DMS53 treated with DMSO at 0.1 percent for 48 hours (cell line): ENCODE data around the gene PRKAR1B.

ENCODE experiments used
- DNase-seq: peaks from one replicate; lab custom pipeline; 2025; ENCODE audit not compliant: unreplicated experiment; lab: John Stamatoyannopoulos, UW

PRKAR1B gene

DNA sequence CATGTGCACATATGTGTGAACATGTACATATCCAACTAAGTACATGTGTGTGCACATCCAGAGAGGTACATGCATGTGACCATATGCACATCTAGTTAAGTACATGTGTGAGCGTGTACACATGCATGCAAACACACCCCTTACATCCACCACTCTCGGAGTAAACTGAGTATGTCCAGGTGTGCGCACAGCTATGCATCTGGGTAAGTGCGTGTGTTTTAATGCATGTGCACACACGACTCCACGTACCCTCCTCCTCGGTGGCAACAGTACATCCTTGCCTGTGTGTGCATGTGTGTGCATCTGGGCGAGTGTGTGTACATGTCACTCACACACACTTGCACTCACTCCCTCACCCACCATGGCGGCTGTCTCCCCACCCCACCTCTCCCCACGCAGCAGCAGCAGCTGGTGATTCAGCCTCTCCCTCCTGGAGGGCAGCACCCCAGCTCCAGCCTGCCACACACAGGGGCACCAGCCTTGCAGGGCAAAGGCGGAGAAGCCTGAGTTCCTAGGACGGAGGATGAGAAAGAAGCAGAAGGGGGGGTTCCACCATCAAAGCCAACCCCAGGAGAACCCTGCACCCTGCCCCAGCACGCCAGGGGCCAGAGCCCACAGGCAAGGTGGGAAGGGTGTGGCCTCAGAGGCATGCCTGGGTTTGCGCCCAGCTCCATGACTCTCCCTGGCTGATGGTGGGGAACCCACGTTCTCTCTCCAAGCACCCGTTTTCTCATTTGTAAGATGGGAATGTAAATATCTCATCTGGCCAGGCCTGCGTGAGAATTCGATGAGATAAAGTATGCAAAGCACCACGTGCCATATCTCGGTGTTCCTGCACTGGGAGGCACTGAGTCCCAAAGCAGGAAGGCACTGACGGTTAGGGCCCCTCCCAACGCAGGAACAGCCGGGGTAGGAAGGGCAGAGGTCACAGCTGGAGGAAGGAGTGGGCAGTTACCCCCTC, 28.3 kb downstream of the PRKAR1B start:
- DNase-seq, result no peak

DNA sequence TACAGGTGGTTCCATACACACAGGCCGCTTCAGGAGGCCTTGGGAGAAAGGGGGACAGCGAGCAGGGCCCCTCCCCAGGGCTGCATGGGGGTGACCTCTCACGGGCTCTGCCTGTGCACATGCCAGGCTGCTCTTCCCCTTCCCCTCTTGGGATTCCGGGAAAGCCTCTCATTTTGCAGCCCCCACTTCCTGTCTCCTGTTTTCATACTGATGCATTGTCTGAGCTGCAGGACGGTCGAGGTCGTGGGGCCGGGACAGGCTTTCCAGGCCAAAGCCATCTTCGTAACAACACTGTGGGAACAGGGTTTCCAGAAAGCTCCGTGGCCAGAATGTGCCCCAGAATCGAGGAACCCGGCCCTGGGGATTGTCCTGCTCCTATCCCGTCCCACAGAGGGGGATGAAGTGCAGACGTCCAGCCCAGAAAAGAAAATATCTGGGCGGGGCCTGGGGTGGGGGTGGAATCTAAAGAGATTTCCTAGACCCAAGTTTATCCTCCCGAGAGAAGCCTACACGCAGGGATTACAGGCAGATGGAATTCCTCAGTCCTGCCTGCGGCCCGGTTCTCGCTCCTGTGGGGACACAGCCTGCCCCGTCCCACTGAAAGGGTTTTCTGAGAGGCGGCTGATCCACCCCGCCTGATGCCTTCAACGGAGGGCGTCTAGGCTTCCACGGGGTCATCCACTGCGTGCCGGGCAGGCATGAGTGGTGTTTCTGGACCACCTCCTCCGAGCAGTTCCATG, 30.1 kb downstream of the PRKAR1B start:
- no peak for DNase-seq

DNA sequence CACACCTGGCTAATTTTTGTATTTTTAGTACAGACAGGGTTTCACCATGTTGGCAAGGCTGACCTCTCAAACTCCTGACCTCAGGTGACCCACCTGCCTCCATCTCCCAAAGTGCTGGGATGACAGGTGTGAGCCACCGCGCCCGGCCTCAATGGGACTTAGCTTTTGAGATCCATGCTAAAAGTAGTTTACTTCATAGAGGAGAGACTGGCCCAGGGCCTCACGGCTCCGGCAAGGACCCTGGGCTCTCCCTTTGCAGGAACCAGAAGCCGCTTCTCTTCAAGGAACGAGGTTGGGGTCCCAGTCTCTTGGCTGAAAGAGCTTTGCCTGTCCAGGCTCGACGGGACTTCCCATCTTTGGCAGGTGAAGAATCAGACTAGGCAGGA, 30.7 kb downstream of the PRKAR1B start:
- no peak for DNase-seq

DNA sequence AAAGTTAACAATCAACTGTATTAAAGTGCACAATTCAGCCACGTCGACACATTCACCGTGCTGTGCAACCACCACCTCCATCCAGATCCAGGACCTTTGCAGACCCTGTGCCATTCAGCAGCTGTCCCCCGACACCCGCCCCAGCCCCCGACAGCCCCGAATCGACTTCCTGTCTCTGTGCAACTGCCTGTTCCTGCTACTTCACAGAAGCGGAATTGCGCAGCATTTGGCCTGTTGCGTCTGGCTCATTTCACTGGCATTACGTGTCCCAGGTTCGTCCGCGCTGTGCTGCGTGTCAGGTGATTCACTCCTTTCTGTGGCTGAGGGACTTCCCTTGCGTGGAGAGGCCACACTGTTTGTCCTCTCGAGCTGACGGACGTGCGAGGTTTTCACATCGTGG, 33.8 kb downstream of the PRKAR1B start:
- DNase-seq, result no peak

DNA sequence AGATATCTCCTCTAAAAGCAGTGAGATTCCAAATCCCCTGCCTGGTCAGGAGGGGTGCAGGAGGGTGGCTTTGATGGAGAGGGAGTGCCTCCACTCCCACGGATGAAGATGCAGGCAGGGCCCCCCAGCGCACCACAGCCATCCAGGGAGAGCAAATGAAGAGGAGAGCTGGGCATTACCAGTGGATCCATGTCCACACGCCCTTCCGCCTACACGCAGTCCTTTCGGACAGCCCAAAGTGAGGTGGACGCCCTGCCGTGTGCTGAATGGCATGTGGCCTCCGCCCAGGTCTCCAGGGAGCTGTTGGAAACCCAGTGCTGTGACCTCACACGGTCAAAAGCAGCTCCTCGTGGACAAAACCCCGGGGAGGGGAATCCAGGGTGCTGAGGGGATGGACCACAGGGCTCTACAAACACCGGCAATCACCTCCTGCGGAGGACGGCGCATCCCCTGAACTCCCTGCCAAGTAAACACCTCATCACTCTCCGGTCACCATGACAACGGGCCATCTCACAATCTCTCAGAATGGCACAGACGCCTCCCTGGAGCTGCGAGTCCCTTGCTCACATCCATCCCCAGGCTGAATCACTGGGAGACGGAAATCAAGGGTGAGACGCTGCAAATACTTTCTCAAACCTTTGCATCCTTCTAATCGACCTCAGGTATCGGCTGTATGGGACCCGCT, 35.6 kb downstream of the PRKAR1B start:
- DNase-seq, result no peak

DNA sequence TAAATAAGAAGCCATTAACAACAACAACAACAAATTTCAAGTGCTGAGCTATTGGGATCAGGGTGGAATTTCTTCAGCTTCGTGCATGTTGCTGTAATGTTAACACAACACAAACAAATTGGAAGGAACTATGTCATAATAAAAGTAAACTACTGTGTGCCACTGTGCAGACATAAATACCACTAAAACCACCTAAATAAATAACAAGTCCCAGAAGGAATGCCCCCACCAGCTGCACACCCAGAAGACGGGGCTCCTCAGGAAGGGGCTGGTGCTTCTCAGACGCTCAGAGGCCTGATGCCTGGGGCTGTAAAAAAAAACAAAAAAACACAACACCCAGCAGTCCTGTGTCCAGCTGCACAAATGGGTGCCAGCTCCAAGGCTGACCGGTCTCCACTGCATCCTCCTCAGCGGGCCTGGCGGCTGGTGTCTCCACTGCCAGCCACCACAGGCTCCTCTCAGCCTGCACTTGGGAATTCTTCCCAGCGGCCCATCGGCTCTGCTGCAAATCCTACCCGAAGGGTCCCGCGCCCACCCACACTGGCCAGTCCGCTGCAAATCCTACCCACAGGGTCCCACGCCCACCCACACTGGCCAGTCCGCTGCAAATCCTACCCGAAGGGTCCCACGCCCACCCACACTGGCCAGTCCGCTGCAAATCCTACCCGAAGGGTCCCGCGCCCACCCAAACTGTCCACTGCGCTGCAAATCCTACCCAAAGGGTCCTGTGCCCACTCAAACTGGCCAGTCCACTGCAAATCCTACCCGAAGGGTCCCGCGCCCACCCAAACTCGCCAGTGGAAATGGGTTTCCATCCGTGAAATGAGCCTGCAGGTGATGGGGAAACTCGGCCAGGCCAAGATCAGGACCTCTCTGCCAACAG, 36.4 kb downstream of the PRKAR1B start:
- DNase-seq, result no peak

DNA sequence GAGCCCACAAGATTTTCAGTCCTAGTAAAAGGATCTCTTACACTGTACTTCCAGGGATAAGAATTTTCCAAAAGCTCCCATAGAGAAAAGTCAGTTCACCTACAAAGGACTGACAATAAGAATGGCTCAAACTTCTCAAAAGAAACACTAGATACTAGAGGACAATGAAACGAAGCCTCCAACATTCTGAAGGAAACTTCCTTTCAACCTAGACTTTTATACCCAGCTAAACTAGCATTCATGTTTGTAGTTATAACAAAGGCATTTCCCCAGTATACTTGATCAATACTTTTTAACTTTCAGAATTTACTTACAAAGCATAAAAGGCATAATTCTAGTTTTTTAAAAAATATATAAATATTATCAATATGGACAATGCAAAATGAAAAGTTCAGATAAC, 41.5 kb downstream of the PRKAR1B start:
- DNase-seq, result no peak

DNA sequence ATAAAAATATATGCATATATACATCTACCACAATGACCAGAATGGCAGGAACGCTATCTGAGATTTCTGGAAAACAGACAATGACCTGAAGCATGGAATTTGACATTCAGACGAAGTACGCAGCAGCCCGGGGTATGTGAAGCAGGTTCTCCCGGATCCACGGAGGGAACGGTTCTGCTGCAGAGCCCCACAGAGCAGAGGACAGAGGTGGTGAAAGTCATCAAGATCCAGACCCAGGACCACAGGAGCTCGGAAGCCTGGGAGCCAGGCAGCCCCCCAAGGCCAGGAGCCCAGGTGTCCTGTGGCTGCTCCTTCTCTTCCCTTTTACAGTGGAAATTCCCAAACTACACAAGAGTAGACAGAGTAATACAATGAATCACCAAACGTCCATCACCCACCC, 42.7 kb downstream of the PRKAR1B start:
- no peak for DNase-seq

DNA sequence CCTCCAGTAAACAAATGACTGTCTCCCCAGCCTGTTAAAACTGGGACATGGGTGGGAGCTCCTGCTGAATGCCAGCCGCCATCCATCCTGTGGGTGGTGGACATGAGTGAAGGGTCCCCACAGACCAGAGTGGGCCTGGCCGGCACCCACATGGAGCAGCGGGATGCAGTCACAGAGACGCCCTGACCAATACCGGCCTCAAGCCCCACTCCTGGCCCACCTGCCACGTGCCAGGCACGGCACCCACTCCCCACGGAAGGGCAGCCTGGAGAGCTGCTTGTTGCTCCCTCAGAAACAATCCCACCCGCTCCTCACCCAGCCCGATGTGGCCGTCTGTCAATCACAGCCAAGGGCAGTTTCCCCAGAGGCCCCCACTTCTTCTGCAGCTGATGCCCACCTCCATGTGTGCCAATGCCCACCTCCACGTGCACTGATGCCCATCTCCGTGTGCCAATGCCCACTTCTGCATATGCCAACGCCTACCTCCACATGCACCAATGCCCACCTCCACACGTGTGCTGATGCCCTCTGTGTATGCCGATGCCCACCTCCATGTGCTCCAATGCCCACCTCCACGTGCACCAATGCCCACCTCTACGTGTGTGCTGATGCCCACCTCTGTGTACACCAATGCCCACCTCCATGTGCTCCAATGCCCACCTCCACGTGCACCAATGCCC, 43.4 kb downstream of the PRKAR1B start:
- no peak for DNase-seq

DNA sequence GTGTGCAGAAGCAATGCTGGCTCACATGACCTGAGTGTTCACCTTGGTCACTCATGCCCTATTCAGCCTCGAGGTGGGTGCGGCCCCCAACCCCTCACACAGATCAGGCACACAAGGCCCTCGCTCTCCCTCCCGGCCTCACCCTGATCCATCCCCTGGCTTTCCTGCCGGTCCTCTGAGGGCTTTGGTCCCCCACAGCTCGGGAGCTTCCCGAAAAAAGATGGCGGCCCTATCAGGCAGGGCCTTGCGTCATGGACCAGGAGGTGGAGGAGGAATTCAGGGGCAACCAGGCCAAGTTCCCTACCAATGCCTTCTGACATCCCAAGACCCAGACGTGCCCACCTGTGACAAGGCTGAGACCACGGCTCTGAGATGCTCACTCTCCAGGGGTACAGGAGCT, 44.3 kb downstream of the PRKAR1B start:
- DNase-seq, result no peak

DNA sequence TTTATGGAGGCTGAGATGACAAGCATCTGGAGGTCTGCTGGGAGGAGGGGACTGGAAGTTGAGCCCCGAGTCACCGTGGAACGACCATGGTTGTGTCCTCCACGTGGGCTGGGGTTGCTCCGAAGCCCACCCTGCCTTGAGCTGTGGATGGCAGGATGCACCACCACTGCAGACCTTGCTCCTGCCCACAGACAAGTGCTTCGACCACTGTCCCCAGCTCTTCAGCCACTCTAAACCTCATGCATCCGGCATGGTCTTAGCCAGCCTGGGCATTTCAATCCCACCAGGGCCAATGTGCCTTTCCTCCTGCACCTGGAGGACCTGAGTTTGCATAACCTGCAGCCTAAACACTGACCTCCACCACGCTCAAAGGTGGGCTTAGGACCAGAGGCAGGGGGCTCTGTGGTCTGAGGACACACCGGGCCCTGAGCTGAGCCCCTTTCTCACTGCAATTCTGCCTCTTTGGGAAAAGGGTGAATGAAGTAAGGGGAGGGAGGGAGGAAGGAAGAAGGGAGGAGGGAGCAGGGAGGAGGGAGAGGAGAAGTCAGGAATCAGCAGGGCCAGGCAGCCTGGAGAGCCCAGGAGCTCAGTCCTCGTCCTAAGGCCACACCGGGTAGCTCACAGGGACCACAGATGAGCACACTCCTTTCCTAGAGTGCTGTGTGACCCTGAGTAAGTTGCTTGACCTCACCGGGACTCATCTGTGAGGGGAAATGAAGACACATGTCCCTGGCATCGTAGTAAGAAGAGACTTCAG, 45.4 kb downstream of the PRKAR1B start:
- no peak for DNase-seq

DNA sequence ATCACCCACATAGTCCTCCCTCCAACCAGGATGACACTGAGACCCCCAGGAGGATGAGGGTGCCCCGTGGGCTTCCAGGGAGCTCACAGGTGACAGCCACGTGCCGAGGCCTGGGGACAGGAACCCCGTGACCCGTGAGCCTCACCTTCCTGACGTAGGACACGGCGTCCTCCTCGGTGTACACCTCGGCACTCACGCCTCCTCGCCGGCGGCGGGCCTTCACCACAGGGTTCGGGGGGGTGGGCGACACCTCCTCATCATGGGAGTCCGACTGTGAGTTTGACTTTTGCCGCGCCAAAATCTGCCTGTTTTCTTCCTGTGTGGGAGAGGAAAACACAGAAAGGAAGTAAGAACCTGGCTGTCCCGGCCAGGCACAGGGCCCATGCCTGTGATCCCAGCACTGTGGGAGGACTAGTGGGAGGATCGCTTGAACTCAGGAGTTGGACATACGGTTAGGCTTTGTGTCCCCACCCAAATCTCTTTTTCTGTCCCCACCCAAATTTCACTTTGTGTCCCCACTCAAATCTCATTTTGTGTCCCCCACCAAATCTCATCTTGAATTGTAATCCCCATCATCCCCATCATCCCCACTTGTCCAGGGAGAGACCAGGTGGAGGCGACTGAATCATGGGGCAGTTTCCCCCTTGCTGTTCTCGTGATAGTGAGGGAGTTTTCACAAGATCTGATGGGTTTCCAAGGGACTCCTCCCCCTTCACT, 46.5 kb downstream of the PRKAR1B start:
- no peak for DNase-seq

DNA sequence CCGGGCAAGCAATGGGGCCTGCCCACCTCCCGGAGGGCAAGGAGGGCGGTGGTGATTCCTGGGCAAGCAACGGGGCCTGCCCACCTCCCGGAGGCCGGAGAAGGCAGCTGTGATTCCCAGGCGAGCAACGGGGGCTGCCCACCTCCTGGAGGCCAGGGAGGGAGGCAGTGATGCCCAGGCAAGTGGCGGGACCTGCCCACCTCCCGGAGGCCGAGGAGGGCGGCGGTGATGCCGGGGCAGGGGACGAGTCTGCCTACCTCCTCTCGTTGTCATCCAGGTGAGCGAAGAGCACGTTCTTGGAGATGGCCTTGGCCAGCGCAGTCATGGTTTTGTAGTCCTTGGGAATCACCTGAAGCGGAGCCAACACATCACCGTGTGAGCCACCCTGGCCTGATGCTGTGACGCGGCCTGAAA, 50.1 kb downstream of the PRKAR1B start:
- no peak for DNase-seq

DNA sequence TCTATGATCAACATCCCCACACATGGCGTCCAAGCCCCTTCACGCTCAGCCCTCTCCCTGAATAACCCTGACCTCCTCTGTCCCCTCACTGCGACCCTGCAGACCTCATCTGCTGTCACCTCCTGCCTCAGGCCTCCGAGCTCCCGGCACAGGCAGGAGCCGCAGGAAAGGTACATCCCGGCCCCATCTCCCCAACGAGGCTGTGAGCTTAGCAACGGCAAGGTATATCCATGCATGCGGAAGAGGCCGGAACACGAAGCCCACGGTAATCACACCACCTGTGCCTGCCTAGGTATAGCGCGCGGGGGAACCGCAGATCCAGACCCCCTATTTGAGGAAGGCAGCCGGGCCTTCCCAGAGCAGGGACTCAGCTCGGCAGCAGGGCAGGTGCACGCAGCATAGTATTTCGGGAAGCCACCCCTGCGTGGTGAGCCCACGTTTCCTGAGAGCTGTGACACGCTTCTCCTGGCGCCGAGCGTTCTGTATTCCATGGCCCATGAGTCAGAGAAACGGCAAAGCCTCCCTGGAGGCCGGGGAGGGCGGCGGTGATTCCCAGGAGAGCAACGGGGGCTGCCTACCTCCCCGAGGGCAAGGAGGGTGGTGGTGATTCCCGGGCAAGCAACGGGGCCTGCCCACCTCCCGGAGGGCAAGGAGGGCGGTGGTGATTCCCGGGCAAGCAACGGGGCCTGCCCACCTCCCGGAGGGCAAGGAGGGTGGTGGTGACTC, 50.7 kb downstream of the PRKAR1B start:
- DNase-seq, result no peak

DNA sequence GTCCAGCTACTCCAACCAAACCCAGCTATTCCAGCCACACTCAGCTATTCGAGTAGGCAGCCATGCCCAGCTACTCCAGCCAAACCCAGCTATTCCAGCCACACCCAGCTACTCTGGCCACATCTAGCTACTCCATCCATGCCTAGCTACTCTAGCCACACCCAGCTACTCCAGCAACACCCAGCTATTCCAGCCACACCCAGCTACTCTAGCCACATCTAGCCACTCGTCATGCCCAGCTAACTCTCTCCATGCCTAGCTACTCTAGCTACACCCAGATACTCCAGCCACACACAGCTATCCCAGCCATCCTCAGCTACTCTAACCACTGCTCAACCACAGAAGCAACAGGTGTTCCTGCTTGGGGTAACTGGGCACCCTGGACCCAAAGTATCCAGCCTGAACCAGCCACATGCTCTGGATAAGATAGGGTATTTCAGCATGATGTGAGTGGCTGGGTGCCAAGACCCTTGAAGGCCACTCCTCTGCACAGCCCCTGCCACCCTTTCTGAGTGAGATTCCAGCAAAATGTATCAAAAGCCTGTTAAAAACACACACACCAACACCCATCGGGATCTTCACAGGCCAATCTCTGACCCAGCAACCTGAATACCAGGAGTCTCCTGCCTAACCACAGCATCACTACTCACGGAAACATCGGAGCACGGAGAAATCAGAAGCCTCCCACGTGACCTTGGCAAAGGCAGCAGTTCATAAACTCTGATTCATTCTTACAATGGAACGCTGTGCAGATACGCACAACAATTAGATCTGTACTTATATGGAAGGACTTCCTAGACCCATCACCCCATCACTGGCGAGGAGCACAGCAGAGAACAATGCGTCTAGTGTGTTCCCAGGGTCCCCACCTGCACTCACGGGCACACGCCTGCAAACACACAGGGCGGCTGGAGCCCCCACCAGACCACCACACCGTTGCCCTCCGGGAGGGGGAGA, 52.3 kb downstream of the PRKAR1B start:
- DNase-seq, result no peak

DNA sequence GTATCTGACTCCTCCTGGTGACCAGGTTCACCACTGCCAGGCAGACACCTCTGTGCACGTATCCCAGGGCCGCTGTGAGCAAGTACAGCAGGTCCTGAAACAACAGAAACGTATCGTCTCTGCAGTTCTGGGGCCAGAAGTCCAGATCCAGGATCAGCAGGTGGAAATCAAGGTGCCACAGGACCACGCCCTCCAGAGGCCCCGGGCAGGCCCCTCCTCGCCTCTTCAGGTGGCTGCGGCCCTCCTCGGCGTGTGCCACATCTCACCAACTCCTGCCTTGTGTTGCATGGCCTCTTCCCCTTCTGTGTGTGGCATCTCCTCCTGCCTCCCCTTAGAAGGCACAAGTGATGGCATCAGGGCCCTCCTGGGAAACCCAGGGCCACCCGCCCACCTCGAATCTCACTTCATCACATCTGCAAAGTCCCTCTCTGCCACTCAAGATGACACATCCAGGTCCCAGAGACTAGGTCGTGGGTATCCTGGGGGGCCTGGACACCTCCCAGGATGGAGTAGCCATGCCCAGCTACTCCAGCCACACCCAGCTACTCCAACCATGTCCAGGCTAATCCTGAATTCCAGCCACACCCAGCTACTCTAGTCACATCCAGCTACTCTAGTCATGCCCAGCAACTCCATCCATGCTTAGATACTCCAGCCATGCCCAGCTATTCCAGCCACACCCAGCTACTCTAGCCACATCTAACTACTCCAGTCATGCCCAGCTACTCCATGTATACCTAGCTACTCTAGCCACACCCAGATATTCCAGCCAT, 53.2 kb downstream of the PRKAR1B start:
- no peak for DNase-seq
